Parathyroid adenoma (tissue), 2 donors: ENCODE measurements around the gene AATK.

Experiments
- H2AFZ ChIP-seq: fragments of 300-600 bp; sonication (generic); one replicate; pipeline ENCODE4 v1.7.0; 2017; ENCODE audit warnings: antibody characterized with exemption, mild to moderate bottlenecking
- H3K27ac ChIP-seq: fragments of 300-600 bp; sonication (generic); one replicate; pipeline ENCODE4 v1.7.0; 2017
- H3K27me3 ChIP-seq: fragments of 300-600 bp; sonication (generic); one replicate; pipeline ENCODE4 v1.7.0; 2017; ENCODE audit warnings: low read length; ENCODE audit not compliant: control insufficient read depth, insufficient read depth
- H3K36me3 ChIP-seq: fragments of 300-600 bp; sonication (generic); one replicate; pipeline ENCODE4 v1.7.0; 2017; ENCODE audit warnings: low read length; ENCODE audit not compliant: control insufficient read depth, insufficient read depth
- H3K4me1 ChIP-seq: fragments of 300-600 bp; sonication (generic); one replicate; pipeline ENCODE4 v1.7.0; 2017; ENCODE audit warnings: control low read depth
- H3K4me2 ChIP-seq: fragments of 300-600 bp; sonication (generic); one replicate; pipeline ENCODE4 v1.7.0; 2017; ENCODE audit warnings: low read length
- H3K4me3 ChIP-seq: fragments of 300-600 bp; sonication (generic); one replicate; pipeline ENCODE4 v1.7.0; 2017; ENCODE audit warnings: low read depth, low read length
- H3K79me2 ChIP-seq: fragments of 300-600 bp; sonication (generic); one replicate; pipeline ENCODE4 v1.7.0; 2017; ENCODE audit warnings: control low read depth
- H3K9ac ChIP-seq: fragments of 300-600 bp; sonication (generic); one replicate; pipeline ENCODE4 v1.7.0; 2017; ENCODE audit warnings: mild to moderate bottlenecking
- H3K9me3 ChIP-seq: fragments of 300-600 bp; sonication (generic); one replicate; pipeline ENCODE4 v1.7.0; 2017; ENCODE audit warnings: low read length; ENCODE audit not compliant: control insufficient read depth
- CTCF ChIP-seq: fragments of 300-600 bp; sonication (generic); IDR thresholded peaks from one replicate; pipeline ENCODE4 v1.7.0; 2017; ENCODE audit warnings: antibody characterized with exemption, mild to moderate bottlenecking
- donor health status: primary hyperparathyroidism.

The AATK gene

GRCh38 chr17:81166033-81166492 lies at the start of gene AATK:
AATK (minus strand) TSS chr17:81166221; CDS start chr17:81165992, 229 bp downstream.
- Histone ChIP-seq H3K9me3 (no peaks in the 10 kb centered on the region), H3K4me1 (peaks cover 12% of the 10 kb centered on the region), H3K27me3 (no peaks in the 10 kb centered on the region), H3K27ac (peak within 1 kb of the TSS; percentile 85), H3K9ac (peak within 1 kb of the TSS; percentile 87), H3K4me3 (peak within 1 kb of the TSS; percentile 63), H3K4me2 (peak within 1 kb of the TSS; percentile 90), H3K79me2 (peaks cover 22% of the 10 kb centered on the region), H3K36me3 (no peaks in the 10 kb centered on the region), H2AFZ (peak within 1 kb of the TSS; percentile 92)
- TF ChIP-seq CTCF: no peak

GRCh38 chr17:81213978-81214377 lies 48.0 kb upstream of the AATK start:
- H3K36me3 ChIP-seq: no peaks in the 10 kb centered on the region
- H3K9me3 ChIP-seq: no peaks in the 10 kb centered on the region
- peaks cover 5% of the 10 kb centered on the region for H3K79me2 ChIP-seq
- H3K4me2 ChIP-seq: no peak overlapping the region
- no peaks in the 10 kb centered on the region for H3K27me3 ChIP-seq
- TF ChIP-seq CTCF: no peak
- H3K4me3 ChIP-seq: no peak overlapping the region
- H3K27ac ChIP-seq: no peak overlapping the region
- no peak overlapping the region for H3K9ac ChIP-seq
- no peak overlapping the region for H2AFZ ChIP-seq
- no peaks in the 10 kb centered on the region for H3K4me1 ChIP-seq

GRCh38 chr17:81212365-81212764 lies 46.3 kb upstream of the AATK start:
- Histone ChIP-seq H3K4me3 (no peak overlapping the region), H3K27ac (no peak overlapping the region), H3K4me1 (no peaks in the 10 kb centered on the region), H3K36me3 (no peaks in the 10 kb centered on the region), H3K9me3 (no peaks in the 10 kb centered on the region), H3K27me3 (no peaks in the 10 kb centered on the region), H2AFZ (no peak overlapping the region), H3K4me2 (no peak overlapping the region), H3K79me2 (peaks cover 3% of the 10 kb centered on the region), H3K9ac (no peak overlapping the region)
- TF ChIP-seq CTCF: no peak

GRCh38 chr17:81210868-81211267 lies 44.8 kb upstream of the AATK start:
- Histone ChIP-seq H3K4me2 (no peak overlapping the region), H3K36me3 (no peaks in the 10 kb centered on the region), H2AFZ (no peak overlapping the region), H3K9me3 (no peaks in the 10 kb centered on the region), H3K4me1 (no peaks in the 10 kb centered on the region), H3K4me3 (no peak overlapping the region), H3K27ac (no peak overlapping the region), H3K79me2 (peaks cover 3% of the 10 kb centered on the region), H3K9ac (no peak overlapping the region), H3K27me3 (no peaks in the 10 kb centered on the region)
- no peak for TF ChIP-seq CTCF

GRCh38 chr17:81210466-81210865 lies 44.4 kb upstream of the AATK start:
- H3K27me3 ChIP-seq: no peaks in the 10 kb centered on the region
- H3K4me1 ChIP-seq: no peaks in the 10 kb centered on the region
- no peak overlapping the region for H2AFZ ChIP-seq
- no peak overlapping the region for H3K27ac ChIP-seq
- no peak overlapping the region for H3K4me2 ChIP-seq
- TF ChIP-seq CTCF: no peak
- no peak overlapping the region for H3K4me3 ChIP-seq
- H3K9ac ChIP-seq: no peak overlapping the region
- H3K36me3 ChIP-seq: no peaks in the 10 kb centered on the region
- no peaks in the 10 kb centered on the region for H3K9me3 ChIP-seq
- H3K79me2 ChIP-seq: peaks cover 3% of the 10 kb centered on the region
